Neural progenitor cell (in vitro differentiated cells): ENCODE results near the gene USP13. TPM values are rescaled to one million over a fixed set of nuclear protein-coding genes. Genes with fewer than 3 reads are reported as not detected.
"Not testable (repeated sequence)": the region's sequence is repeated elsewhere in the genome, so short reads cannot be mapped to it uniquely, and the experiment has no call there.

Source experiments
- DNase-seq: peaks from one replicate; pipeline ENCODE4 v3.0.0-alpha.2; 2016; ENCODE audit warnings: low spot score
- H2AFZ ChIP-seq: fragments of 200-600 bp; sonication (generic); replicated peaks from 2 replicates; pipeline ENCODE4 v1.6.1; 2016; ENCODE audit warnings: antibody characterized with exemption
- H3F3A ChIP-seq: fragments of 200-600 bp; sonication (generic); 2 replicates; pipeline ENCODE4 v1.6.1; 2016; ENCODE audit warnings: antibody characterized with exemption, low read depth
- H3K27ac ChIP-seq: fragments of 200-600 bp; sonication (generic); 2 replicates; pipeline ENCODE4 v1.5.1; 2016; ENCODE audit warnings: mild to moderate bottlenecking
- H3K27me3 ChIP-seq: fragments of 200-600 bp; sonication (generic); 2 replicates; pipeline ENCODE4 v1.6.1; 2016; ENCODE audit warnings: mild to moderate bottlenecking, moderate library complexity
- H3K36me3 ChIP-seq: fragments of 200-600 bp; sonication (generic); 2 replicates; pipeline ENCODE4 v1.5.1; 2016
- H3K4me1 ChIP-seq: fragments of 200-600 bp; sonication (generic); 2 replicates; pipeline ENCODE4 v1.6.1; 2016; ENCODE audit warnings: mixed run types
- H3K4me2 ChIP-seq: fragments of 200-600 bp; sonication (generic); 2 replicates; pipeline ENCODE4 v1.6.1; 2016
- H3K4me3 ChIP-seq: fragments of 200-600 bp; sonication (generic); 2 replicates; pipeline ENCODE4 v1.5.1; 2016
- H3K79me2 ChIP-seq: fragments of 200-600 bp; sonication (generic); 2 replicates; pipeline ENCODE4 v1.6.1; 2016; ENCODE audit warnings: low read depth
- H3K9ac ChIP-seq: fragments of 200-600 bp; sonication (generic); 2 replicates; pipeline ENCODE4 v1.6.1; 2016
- H3K9me3 ChIP-seq: fragments of 200-600 bp; sonication (generic); 2 replicates; pipeline ENCODE4 v1.5.1; 2016; ENCODE audit warnings: low read depth
- H4K20me1 ChIP-seq: fragments of 200-600 bp; sonication (generic); 2 replicates; pipeline ENCODE4 v1.6.1; 2016; ENCODE audit warnings: low read depth
- H3K27ac Mint-ChIP-seq: 3 replicates; pipeline ENCODE4 v1.8.0; 2021; ENCODE audit warnings: mixed read lengths
- H3K27me3 Mint-ChIP-seq: 2 replicates; pipeline ENCODE4 v1.8.0; 2022; ENCODE audit warnings: low read depth, mild to moderate bottlenecking, inconsistent platforms, moderate library complexity, mixed read lengths; ENCODE audit not compliant: insufficient read depth
- H3K36me3 Mint-ChIP-seq: 3 replicates; pipeline ENCODE4 v1.8.0; 2021; ENCODE audit warnings: mixed read lengths
- H3K4me1 Mint-ChIP-seq: 3 replicates; pipeline ENCODE4 v1.8.0; 2021; ENCODE audit warnings: mixed read lengths
- H3K4me3 Mint-ChIP-seq: 3 replicates; pipeline ENCODE4 v1.8.0; 2021; ENCODE audit warnings: mild to moderate bottlenecking, moderate library complexity, mixed read lengths
- H3K9me3 Mint-ChIP-seq: 3 replicates; pipeline ENCODE4 v1.8.0; 2020; ENCODE audit warnings: mixed read lengths
- EZH2 ChIP-seq: fragments of 200-600 bp; sonication (generic); IDR thresholded peaks from 2 replicates; pipeline ENCODE4 v1.6.1; 2017; ENCODE audit warnings: antibody characterized with exemption, mild to moderate bottlenecking, moderate library complexity
- EZH2phosphoT487 ChIP-seq: fragments of 200-600 bp; sonication (generic); IDR thresholded peaks from 2 replicates; pipeline ENCODE4 v1.6.1; 2017; ENCODE audit warnings: antibody characterized with exemption
- total RNA-seq: library from RNA; depleted of rRNA; stranded (reverse); fragments of >200 nt; gene quantifications from 2 replicates; pipeline ENCODE4 v1.2.3, GENCODE V29; 2015; ENCODE audit warnings: low replicate concordance
- TF ChIP-seq, protein P1 (sequence below): fragments of 200-600 bp; sonication (generic); IDR thresholded peaks from 2 replicates; pipeline ENCODE4 v1.5.1; 2017; ENCODE audit warnings: antibody characterized with exemption, mild to moderate bottlenecking

USP13 gene
- total RNA-seq, 1 donor from 2014 or later, result 17.7 TPM

DNA sequence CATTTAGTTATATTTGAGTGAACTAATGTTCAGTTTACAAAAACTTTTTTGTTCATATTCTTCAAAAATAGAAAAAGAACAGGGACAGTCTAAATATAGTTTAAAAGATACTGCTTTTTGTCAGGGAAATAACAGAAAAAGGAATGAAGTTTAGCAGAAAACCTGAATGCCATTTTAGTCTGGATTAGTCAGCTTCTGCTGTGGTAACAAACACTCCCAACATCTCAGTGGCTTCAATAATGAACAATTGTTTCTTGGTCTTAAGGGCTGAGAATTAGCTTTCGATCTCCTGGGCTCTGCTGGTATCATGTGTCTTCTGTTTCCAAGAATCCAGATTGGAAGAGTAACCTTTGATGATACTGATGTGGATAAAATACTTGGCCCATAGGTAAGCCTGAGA is 12.4 kb upstream of the USP13 start:
- no peak overlapping the region for H3K9ac ChIP-seq
- H3K4me3 Mint-ChIP-seq, result no peak overlapping the region
- no peaks in the 10 kb centered on the region for H4K20me1 ChIP-seq
- no peak overlapping the region for H2AFZ ChIP-seq
- H3K4me3 ChIP-seq, result no peak overlapping the region
- no peaks in the 10 kb centered on the region for H3K27me3 ChIP-seq
- H3F3A ChIP-seq, result no peaks in the 10 kb centered on the region
- no peak overlapping the region for H3K27ac ChIP-seq
- H3K9me3 Mint-ChIP-seq, result no peaks in the 10 kb centered on the region
- H3K36me3 ChIP-seq, result no peaks in the 10 kb centered on the region
- no peak for TF ChIP-seq EZH2phosphoT487
- no peak for TF ChIP-seq EZH2
- TF ChIP-seq, protein P1, sequence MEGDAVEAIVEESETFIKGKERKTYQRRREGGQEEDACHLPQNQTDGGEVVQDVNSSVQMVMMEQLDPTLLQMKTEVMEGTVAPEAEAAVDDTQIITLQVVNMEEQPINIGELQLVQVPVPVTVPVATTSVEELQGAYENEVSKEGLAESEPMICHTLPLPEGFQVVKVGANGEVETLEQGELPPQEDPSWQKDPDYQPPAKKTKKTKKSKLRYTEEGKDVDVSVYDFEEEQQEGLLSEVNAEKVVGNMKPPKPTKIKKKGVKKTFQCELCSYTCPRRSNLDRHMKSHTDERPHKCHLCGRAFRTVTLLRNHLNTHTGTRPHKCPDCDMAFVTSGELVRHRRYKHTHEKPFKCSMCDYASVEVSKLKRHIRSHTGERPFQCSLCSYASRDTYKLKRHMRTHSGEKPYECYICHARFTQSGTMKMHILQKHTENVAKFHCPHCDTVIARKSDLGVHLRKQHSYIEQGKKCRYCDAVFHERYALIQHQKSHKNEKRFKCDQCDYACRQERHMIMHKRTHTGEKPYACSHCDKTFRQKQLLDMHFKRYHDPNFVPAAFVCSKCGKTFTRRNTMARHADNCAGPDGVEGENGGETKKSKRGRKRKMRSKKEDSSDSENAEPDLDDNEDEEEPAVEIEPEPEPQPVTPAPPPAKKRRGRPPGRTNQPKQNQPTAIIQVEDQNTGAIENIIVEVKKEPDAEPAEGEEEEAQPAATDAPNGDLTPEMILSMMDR, result no peak
- DNase-seq, result no peak
- no peaks in the 10 kb centered on the region for H3K4me1 ChIP-seq
- no peak overlapping the region for H3K27ac Mint-ChIP-seq
- no peaks in the 10 kb centered on the region for H3K4me1 Mint-ChIP-seq
- no peaks in the 10 kb centered on the region for H3K79me2 ChIP-seq
- no peaks in the 10 kb centered on the region for H3K36me3 Mint-ChIP-seq
- no peaks in the 10 kb centered on the region for H3K9me3 ChIP-seq
- H3K4me2 ChIP-seq, result no peak overlapping the region
- peaks cover 2% of the 10 kb centered on the region for H3K27me3 Mint-ChIP-seq

DNA sequence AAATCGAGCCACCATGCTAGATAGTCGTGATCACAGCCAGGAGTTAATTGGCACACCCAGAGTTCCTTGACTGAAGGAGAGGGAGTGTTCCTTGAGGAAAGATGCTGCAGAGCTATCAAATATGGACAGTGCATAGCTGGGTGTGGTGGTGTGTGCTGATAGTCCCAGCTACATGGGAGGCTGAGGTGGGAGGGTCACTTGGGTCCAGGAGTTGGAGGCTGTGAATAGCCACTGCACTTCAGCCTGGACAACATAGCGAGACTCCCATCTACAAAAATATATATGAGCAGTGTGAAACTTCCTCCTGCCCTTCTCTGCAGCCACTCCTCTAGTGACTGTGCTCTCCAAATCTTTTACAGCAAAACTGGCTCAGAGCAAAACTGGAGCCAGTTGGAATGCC is 10.0 kb upstream of the USP13 start:
- Histone ChIP-seq H3K79me2 (no peaks in the 10 kb centered on the region), H3K9me3 (no peaks in the 10 kb centered on the region), H3K4me2 (no peak overlapping the region), H2AFZ (no peak overlapping the region), H4K20me1 (no peaks in the 10 kb centered on the region), H3K9ac (no peak overlapping the region), H3K36me3 (no peaks in the 10 kb centered on the region), H3K4me1 (no peaks in the 10 kb centered on the region), H3K27me3 (no peaks in the 10 kb centered on the region), H3K4me3 (no peak overlapping the region), H3F3A (no peaks in the 10 kb centered on the region), H3K27ac (no peak overlapping the region)
- TF ChIP-seq, protein P1, result no peak
- no peak for DNase-seq
- no peak overlapping the region for H3K4me3 Mint-ChIP-seq
- H3K9me3 Mint-ChIP-seq, result no peaks in the 10 kb centered on the region
- no peaks in the 10 kb centered on the region for H3K4me1 Mint-ChIP-seq
- H3K36me3 Mint-ChIP-seq, result no peaks in the 10 kb centered on the region
- peaks cover 2% of the 10 kb centered on the region for H3K27me3 Mint-ChIP-seq
- no peak overlapping the region for H3K27ac Mint-ChIP-seq

DNA sequence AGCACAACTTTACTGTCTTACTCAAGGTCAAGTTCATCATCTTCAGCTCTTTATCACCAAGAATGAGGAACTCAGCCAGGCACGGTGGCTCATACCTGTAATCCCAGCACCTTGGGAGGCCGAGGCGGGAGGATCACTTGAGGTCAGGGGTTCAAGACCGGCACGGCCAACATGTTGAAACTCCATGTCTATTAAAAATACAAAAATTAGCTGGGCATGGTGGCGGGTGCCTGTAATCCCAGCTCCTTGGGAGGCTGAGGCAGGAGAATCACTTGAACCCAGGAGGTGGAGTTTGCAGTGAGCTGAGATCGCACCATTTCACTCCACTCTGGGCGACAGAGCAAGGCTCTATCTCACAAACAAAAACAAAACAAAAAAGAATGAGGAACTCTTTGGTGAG is 9.0 kb upstream of the USP13 start:
- not testable (repeated sequence) for H3K4me1 ChIP-seq, H3K36me3 Mint-ChIP-seq, H3K4me3 Mint-ChIP-seq, H3K9me3 Mint-ChIP-seq, H3K4me2 ChIP-seq, H3K27ac ChIP-seq, H3K36me3 ChIP-seq, H3K4me3 ChIP-seq, H4K20me1 ChIP-seq, H2AFZ ChIP-seq, H3K4me1 Mint-ChIP-seq, H3K9me3 ChIP-seq, H3K27ac Mint-ChIP-seq, H3K27me3 Mint-ChIP-seq, H3K79me2 ChIP-seq, H3K9ac ChIP-seq, H3K27me3 ChIP-seq, H3F3A ChIP-seq, DNase-seq

DNA sequence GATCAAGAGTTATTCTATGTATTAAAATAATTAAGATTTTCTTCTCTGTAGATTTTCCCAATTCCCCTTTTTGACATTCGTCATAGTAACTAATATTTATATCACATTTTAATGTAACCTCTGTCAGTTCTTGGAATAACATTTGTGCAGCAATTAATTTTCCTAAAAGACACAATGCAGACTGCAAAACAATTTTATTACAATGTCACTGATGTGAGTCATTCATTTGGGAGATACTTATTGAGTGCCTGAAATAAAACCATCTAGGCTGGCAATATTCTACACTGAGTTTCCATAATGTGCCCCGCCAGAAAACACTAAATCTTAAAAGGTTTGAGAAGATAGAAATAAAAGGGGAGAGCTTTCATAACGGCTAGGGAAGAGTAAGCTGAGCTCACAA is 6.7 kb upstream of the USP13 start:
- no peak overlapping the region for H3K4me2 ChIP-seq
- H3K79me2 ChIP-seq, result no peaks in the 10 kb centered on the region
- no peaks in the 10 kb centered on the region for H3K4me1 ChIP-seq
- H3K36me3 ChIP-seq, result no peaks in the 10 kb centered on the region
- H3K4me3 ChIP-seq, result no peak overlapping the region
- peaks cover 8% of the 10 kb centered on the region for H3F3A ChIP-seq
- no peak overlapping the region for H2AFZ ChIP-seq
- no peaks in the 10 kb centered on the region for H3K36me3 Mint-ChIP-seq
- H3K4me3 Mint-ChIP-seq, result no peak overlapping the region
- H3K9me3 Mint-ChIP-seq, result no peaks in the 10 kb centered on the region
- no peak overlapping the region for H3K27ac Mint-ChIP-seq
- H3K27me3 ChIP-seq, result no peaks in the 10 kb centered on the region
- H3K4me1 Mint-ChIP-seq, result peaks cover 2% of the 10 kb centered on the region
- peaks cover 6% of the 10 kb centered on the region for H3K27me3 Mint-ChIP-seq
- H3K9ac ChIP-seq, result no peak overlapping the region
- H4K20me1 ChIP-seq, result no peaks in the 10 kb centered on the region
- no peaks in the 10 kb centered on the region for H3K9me3 ChIP-seq
- TF ChIP-seq EZH2 (no peak), EZH2phosphoT487 (no peak)
- TF ChIP-seq, protein P1, result no peak
- H3K27ac ChIP-seq, result no peak overlapping the region
- DNase-seq, result no peak
